MCF 10A (cell line): ENCODE measurements around the gene ST3GAL5. TPM values are rescaled to one million over a fixed set of nuclear protein-coding genes. Genes with fewer than 3 reads are reported as not detected.
A peak's percentile ranks its signal among the peaks of the same experiment; 100 is the strongest.

Experiments
- BruUV-seq: library from RNA; stranded (reverse); fragments of 400-500 nt; replicated peaks from 2 replicates; lab custom pipeline; 2021; lab: Mats Ljungman, UMichigan
- CTCF ChIA-PET: fragments of 300-600 bp; sonication (Branson Sonifier 250); formaldehyde crosslinking; extraction: SDS; loops from one replicate; lab custom pipeline; 2021; ENCODE audit warnings: antibody characterized with exemption, inconsistent platforms; lab: Yijun Ruan, JAX
- POLR2A ChIA-PET: fragments of 300-600, 350-650 bp; sonication (Branson Sonifier 250); formaldehyde crosslinking; extraction: SDS; loops from one replicate; lab custom pipeline; 2020; ENCODE audit warnings: antibody characterized with exemption, inconsistent platforms; lab: Yijun Ruan, JAX
- DNase-seq: peaks from one replicate; pipeline ENCODE4 v3.0.0-alpha.2; 2018; ENCODE audit not compliant: unreplicated experiment
- H3K27ac Mint-ChIP-seq: one replicate; pipeline ENCODE4 v1.8.0; 2022; ENCODE audit warnings: mild to moderate bottlenecking, low read depth, mixed read lengths; ENCODE audit not compliant: unreplicated experiment
- H3K27me3 Mint-ChIP-seq: one replicate; pipeline ENCODE4 v1.8.0; 2022; ENCODE audit warnings: mixed read lengths; ENCODE audit not compliant: insufficient read depth, unreplicated experiment
- H3K36me3 Mint-ChIP-seq: one replicate; pipeline ENCODE4 v1.8.0; 2022; ENCODE audit warnings: mild to moderate bottlenecking, moderate library complexity, mixed read lengths; ENCODE audit not compliant: insufficient read depth, unreplicated experiment
- H3K4me1 Mint-ChIP-seq: one replicate; pipeline ENCODE4 v1.8.0; 2022; ENCODE audit warnings: mixed read lengths; ENCODE audit not compliant: insufficient read depth, unreplicated experiment
- H3K4me3 Mint-ChIP-seq: one replicate; pipeline ENCODE4 v1.8.0; 2022; ENCODE audit warnings: mild to moderate bottlenecking, moderate library complexity, mixed read lengths; ENCODE audit not compliant: unreplicated experiment
- H3K9me3 Mint-ChIP-seq: one replicate; pipeline ENCODE4 v1.8.0; 2022; ENCODE audit warnings: mixed read lengths; ENCODE audit not compliant: unreplicated experiment
- intact Hi-C: fragments of 100-400 bp; cut with micrococcal nuclease; formaldehyde crosslinking; loops from 2 replicates; pipeline ENCODE4 v1.14.1; 2022
- total RNA-seq: library from RNA; stranded (reverse); gene quantifications from 2 replicates; pipeline ENCODE4 v1.2.3, GENCODE V29; 2022
- TF ChIP-seq, protein P1 (sequence below): fragments of 200-600 bp; IDR thresholded peaks from one replicate; pipeline ENCODE4 v1.8.0; 2022; ENCODE audit warnings: antibody characterized with exemption, mild to moderate bottlenecking; ENCODE audit not compliant: unreplicated experiment

Gene ST3GAL5
- total RNA-seq, 1 experiment from 2014 or later, result 2.3 TPM

DNA sequence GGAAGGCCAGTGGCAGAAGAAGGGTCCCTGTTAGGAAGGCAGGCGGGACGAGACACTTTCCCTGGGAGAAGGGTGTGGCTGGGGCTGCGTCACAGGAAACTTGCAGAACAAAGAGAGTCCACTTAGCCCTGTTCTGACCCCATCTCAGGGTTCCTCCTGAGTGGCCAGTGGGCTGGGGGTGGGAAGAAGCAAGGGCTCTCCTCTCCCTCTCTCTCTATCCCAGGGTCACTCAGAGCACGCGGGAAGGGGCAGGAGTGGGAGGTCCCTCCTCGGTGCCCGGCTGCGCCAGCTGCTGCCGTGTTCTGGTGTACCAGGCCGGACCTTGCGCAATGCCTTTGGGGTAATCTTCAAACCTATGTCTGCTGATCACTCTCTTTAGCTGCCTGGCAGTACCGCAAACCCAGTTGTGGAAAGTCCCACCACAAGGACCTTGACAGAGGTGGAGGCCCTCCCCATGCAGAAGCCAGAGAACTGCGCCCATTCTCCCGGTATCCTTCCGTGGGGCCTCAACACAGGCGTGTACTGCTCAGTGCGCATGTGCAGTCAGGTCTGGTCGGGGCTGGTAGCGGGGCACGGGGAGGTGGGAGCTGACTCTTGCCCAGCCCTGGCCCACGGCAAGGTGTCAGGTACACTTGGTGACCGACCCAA is 47.8 kb upstream of the ST3GAL5 start:
- H3K27me3 Mint-ChIP-seq, result no peaks in the 10 kb centered on the region
- POLR2A ChIA-PET, result interaction anchor here (0.5 to 1.4 kb wide), 5 partner anchors 8 to 131 kb away, joined by 3 to 4 read pairs (median 3); no protein-coding TSS in a partner anchor
- intact Hi-C loops, result no loop called here
- CTCF ChIA-PET, result interaction anchor here (1.4 kb wide), 2 partner anchors 47 to 49 kb away, joined by 3 to 5 read pairs; partner anchors contain the start of gene ST3GAL5
- H3K4me1 Mint-ChIP-seq, result peaks cover 34% of the 10 kb centered on the region
- TF ChIP-seq, protein P1, sequence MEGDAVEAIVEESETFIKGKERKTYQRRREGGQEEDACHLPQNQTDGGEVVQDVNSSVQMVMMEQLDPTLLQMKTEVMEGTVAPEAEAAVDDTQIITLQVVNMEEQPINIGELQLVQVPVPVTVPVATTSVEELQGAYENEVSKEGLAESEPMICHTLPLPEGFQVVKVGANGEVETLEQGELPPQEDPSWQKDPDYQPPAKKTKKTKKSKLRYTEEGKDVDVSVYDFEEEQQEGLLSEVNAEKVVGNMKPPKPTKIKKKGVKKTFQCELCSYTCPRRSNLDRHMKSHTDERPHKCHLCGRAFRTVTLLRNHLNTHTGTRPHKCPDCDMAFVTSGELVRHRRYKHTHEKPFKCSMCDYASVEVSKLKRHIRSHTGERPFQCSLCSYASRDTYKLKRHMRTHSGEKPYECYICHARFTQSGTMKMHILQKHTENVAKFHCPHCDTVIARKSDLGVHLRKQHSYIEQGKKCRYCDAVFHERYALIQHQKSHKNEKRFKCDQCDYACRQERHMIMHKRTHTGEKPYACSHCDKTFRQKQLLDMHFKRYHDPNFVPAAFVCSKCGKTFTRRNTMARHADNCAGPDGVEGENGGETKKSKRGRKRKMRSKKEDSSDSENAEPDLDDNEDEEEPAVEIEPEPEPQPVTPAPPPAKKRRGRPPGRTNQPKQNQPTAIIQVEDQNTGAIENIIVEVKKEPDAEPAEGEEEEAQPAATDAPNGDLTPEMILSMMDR, result no peak
- H3K36me3 Mint-ChIP-seq, result no peaks in the 10 kb centered on the region
- peak overlapping the region; percentile 69 for H3K27ac Mint-ChIP-seq
- no peak overlapping the region for H3K4me3 Mint-ChIP-seq
- BruUV-seq, result no TSS peak
- DNase-seq, result no peak
- H3K9me3 Mint-ChIP-seq, result no peaks in the 10 kb centered on the region

DNA sequence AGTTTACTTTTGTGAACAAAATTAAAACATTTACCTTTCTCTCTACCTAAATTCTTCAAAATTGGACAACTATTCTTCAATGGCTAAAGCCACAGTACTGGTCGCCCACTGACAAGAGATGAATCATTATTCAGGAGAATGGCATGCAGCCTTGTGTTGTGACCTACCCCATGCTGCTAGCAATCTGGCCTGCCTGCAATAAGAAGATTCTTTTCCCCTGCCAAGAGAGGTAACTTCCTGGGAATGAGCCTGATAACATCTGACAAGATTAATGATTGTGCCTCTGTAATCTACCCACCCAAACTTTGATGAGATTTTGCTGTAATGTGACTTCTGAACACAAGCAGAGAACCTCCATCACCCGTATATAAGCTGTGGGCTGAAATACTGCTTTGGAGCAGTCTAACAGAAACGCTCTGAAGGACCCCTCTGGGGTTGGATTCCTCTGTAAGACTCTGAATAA is 47.0 kb upstream of the ST3GAL5 start:
- ChIA-PET CTCF (interaction anchor here (0.6 to 1.4 kb wide), 3 partner anchors 45 to 135 kb away, joined by 3 to 5 read pairs (median 3); partner anchors contain the start of gene ST3GAL5), POLR2A (interaction anchor here (0.6 to 1.4 kb wide), 6 partner anchors 9 to 210 kb away, joined by 3 to 4 read pairs (median 4); no protein-coding TSS in a partner anchor)
- DNase-seq, result peak; percentile 60
- H3K27ac Mint-ChIP-seq, result peak overlapping the region; percentile 69
- TF ChIP-seq, protein P1, result no peak
- H3K9me3 Mint-ChIP-seq, result no peaks in the 10 kb centered on the region
- intact Hi-C loops, result no loop called here
- BruUV-seq, result no TSS peak
- H3K4me1 Mint-ChIP-seq, result peaks cover 36% of the 10 kb centered on the region
- H3K27me3 Mint-ChIP-seq, result no peaks in the 10 kb centered on the region
- H3K4me3 Mint-ChIP-seq, result no peak overlapping the region
- H3K36me3 Mint-ChIP-seq, result no peaks in the 10 kb centered on the region

DNA sequence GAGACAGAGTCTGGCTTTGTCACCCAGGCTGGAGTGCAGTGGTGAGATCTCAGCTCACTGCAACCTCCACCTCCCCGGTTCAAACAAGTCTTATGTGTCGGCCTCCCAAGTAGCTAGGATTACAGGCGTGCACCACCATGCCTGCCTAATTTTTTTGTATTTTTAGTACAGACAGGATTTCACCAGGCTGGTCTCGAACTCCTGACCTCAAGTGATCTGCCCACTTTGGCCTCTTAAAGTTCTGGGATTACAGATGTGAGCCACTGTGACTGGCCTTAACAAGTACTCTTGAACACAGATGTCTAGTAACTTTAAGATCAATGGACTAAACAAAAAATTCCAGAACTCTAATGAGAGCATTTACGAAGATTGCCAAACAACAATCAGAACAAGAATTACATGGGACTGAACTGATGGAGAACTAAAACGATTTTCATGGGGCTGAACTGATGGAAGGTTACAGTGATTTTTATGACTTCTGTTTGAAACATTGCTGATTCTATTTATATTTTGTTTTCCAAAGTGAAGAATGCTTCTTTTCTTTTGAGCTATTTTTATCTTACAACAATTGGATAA is 46.5 kb upstream of the ST3GAL5 start:
- H3K4me1 Mint-ChIP-seq, result peaks cover 41% of the 10 kb centered on the region
- TF ChIP-seq, protein P1, result no peak
- intact Hi-C loops, result no loop called here
- DNase-seq, result no peak
- H3K27ac Mint-ChIP-seq, result peak overlapping the region; percentile 69
- no peaks in the 10 kb centered on the region for H3K27me3 Mint-ChIP-seq
- H3K36me3 Mint-ChIP-seq, result no peaks in the 10 kb centered on the region
- CTCF ChIA-PET, result interaction anchor here (0.6 to 1.4 kb wide), 3 partner anchors 45 to 136 kb away, joined by 3 to 5 read pairs (median 3); partner anchors contain the start of gene ST3GAL5
- no TSS peak for BruUV-seq
- no peak overlapping the region for H3K4me3 Mint-ChIP-seq
- POLR2A ChIA-PET, result interaction anchor here (0.6 to 1.4 kb wide), 5 partner anchors 9 to 210 kb away, joined by 3 to 4 read pairs (median 4); no protein-coding TSS in a partner anchor
- H3K9me3 Mint-ChIP-seq, result no peaks in the 10 kb centered on the region
